HAP-1 (cell line): ENCODE data around the gene CAPN3.
"Not testable (repeated sequence)": the region's sequence is repeated elsewhere in the genome, so short reads cannot be mapped to it uniquely, and the experiment has no call there.

ENCODE experiments used
- DNase-seq, 2 experiments: peaks; one replicate each; pipeline ENCODE4 v3.0.0-alpha.2; 2016 to 2020; ENCODE audit warnings: low spot score in 2 of 2
- H3K27me3 ChIP-seq: fragments of 250-450 bp; sonication (Bioruptor Pico); 2 replicates; pipeline ENCODE4 v1.5.1; 2020; ENCODE audit warnings: low read depth, mild to moderate bottlenecking, moderate library complexity
- H3K36me3 ChIP-seq: fragments of 250-450 bp; sonication (Bioruptor Pico); replicated peaks from 2 replicates; pipeline ENCODE4 v1.5.1; 2020; ENCODE audit warnings: mild to moderate bottlenecking
- H3K4me1 ChIP-seq: fragments of 250-450 bp; sonication (Bioruptor Pico); 2 replicates; pipeline ENCODE4 v1.5.1; 2020; ENCODE audit warnings: mild to moderate bottlenecking
- H3K4me3 ChIP-seq: fragments of 250-450 bp; sonication (Bioruptor Pico); 2 replicates; pipeline ENCODE4 v1.5.1; 2020; ENCODE audit warnings: mild to moderate bottlenecking, moderate library complexity
- H3K9me3 ChIP-seq: fragments of 250-450 bp; sonication (Bioruptor Pico); 2 replicates; pipeline ENCODE4 v1.5.1; 2020; ENCODE audit warnings: mild to moderate bottlenecking, moderate library complexity
- in situ Hi-C: fragments of 300-500 bp; cut with MboI; formaldehyde crosslinking; loops from 3 replicates; pipeline ENCODE4 v1.14.3; 2020; ENCODE audit warnings: low sequenced_read_pairs, inconsistent platforms, mixed read lengths

The CAPN3 gene

DNA sequence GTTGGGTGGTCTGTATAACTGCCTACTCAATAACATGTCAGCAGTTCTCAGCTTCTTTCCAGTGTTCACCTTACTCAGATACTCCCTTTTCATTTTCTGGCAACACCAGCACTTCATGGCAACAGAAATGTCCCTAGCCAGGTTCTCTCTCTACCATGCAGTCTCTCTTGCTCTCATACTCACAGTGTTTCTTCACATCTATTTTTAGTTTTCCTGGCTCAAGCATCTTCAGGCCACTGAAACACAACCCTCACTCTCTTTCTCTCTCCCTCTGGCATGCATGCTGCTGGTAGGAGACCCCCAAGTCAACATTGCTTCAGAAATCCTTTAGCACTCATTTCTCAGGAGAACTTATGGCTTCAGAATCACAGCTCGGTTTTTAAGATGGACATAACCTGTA lies at the start of gene CAPN3:
Gene CAPN3, plus strand, starts transcription at position 253 of the 400 bp plus-strand sequence. CDS start 305 bp downstream, outside the sequence.
- no peaks in the 10 kb centered on the region for H3K36me3 ChIP-seq
- in situ Hi-C loops: no loop called here
- no peaks in the 10 kb centered on the region for H3K9me3 ChIP-seq
- H3K27me3 ChIP-seq: no peaks in the 10 kb centered on the region
- peaks cover 12% of the 10 kb centered on the region for H3K4me1 ChIP-seq
- DNase-seq: no peak
- H3K4me3 ChIP-seq: no peak within 1 kb of the TSS

DNA sequence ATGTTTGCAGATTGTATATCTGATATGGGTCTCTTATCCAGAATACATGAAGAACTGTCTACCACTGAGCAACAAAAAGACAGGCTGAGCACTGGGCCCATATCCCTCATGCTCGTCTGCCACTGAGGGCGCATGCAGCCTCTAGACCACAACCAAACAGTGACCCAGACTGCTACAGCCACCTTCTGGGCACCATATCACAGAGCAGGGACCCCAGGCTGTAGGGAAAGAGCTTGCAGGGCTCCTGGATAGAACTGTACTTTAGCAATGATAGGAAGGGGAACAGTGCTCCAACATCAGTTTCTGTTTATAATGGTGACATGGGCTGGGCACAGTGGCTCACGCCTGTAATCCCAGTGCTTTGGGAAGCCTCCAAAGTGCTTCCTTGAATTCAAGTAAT lies 45.8 kb upstream of the CAPN3 start:
- H3K4me1 ChIP-seq: no peaks in the 10 kb centered on the region
- no peak for DNase-seq
- 0 out of 2 replicates have a peak, but pooled peaks cover 3% of the 10 kb centered on the region for H3K36me3 ChIP-seq
- in situ Hi-C loops: no loop called here
- no peak overlapping the region for H3K4me3 ChIP-seq
- H3K9me3 ChIP-seq: no peaks in the 10 kb centered on the region
- no peaks in the 10 kb centered on the region for H3K27me3 ChIP-seq

DNA sequence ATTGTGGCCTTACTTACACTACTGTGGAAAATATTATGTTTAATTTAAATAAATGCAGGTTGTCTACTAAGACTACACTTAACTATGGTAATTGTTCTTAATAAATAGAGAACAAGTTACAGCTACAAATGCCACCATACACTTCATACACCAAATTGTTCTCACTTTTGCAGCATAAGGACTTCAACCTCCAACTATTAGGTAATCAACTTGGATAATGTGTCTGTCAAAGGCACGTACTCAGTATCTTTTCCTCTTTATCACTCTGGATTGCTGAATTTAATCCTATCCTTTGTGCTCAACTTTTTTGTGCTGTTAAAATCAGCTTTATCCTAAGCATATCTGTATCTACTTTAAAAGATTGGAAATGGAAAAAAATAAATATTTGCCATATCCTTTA lies 44.5 kb upstream of the CAPN3 start:
- Histone ChIP-seq H3K4me3 (no peak overlapping the region), H3K27me3 (no peaks in the 10 kb centered on the region), H3K9me3 (no peaks in the 10 kb centered on the region), H3K4me1 (no peaks in the 10 kb centered on the region), H3K36me3 (0 out of 2 replicates have a peak, but pooled peaks cover 3% of the 10 kb centered on the region)
- no peak for DNase-seq
- in situ Hi-C loops: no loop called here

DNA sequence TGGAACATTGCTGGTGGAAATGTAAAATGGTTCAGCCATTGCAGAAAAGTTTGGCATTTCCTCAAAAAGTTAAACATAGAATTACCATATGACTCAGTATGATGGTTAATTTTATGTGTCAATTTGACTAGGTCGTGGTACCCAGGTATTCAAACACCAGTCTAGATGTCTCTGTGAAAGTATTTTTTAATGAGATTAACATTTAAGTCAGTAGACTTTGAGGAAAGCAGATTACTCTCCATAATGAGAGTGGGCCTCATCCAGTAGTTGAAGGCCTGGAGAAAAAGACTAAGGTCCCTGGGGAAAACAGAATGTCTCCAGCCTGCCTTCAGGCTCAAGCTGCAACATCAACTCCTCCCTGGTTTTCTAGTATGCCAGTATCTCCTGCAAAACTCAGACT lies 43.8 kb upstream of the CAPN3 start:
- Histone ChIP-seq H3K9me3 (no peaks in the 10 kb centered on the region), H3K4me1 (no peaks in the 10 kb centered on the region), H3K36me3 (0 out of 2 replicates have a peak, but pooled peaks cover 3% of the 10 kb centered on the region), H3K27me3 (no peaks in the 10 kb centered on the region), H3K4me3 (no peak overlapping the region)
- DNase-seq: no peak
- in situ Hi-C loops: no loop called here

DNA sequence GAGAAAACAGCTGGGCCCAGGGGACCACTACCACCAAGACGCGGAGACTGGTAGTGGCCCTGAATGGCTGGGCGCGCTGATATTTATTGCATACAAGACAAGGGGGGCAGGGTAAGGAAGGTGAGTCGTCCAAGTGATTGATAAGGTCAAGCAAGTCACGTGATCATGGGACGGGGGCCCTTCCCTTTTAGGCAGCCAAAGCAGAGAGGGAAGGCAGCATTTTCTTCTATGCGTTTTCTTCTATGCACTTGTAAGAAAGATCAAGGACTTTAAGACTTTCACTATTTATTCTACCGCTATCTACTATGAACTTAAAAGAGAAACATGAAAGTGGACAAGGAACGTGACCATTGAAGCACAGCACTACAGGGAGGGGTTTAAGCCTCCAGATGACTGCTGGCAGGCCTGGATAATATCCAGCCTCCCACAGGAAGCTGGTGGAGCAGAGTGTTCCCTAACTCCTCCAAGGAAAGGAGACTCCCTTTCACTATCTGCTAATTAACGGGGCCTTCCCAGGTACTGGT lies 43.0 kb upstream of the CAPN3 start:
- DNase-seq, H3K36me3 ChIP-seq, in situ Hi-C loops, H3K27me3 ChIP-seq, H3K4me1 ChIP-seq, H3K9me3 ChIP-seq, H3K4me3 ChIP-seq: not testable (repeated sequence)

DNA sequence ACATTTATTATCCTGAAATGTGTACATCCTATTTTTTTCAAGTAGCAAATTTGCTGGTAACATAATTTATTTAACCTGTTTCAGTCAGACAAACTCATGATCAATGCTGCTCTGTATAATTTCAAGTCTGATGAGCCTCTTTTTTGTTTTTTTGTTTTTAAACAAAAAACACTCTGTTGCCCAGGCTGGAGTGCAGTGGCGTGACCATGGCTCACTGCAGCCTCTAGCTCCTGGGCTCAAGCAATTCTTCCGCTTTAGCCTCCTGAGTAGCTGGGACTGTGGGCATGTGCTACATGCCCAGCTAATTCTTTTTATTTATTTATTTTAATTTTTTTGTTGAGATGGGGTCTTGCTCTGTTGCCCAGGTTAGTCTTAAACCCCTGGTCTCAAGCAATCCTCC lies 40.1 kb upstream of the CAPN3 start:
- H3K36me3 ChIP-seq: no peaks in the 10 kb centered on the region
- H3K4me3 ChIP-seq: no peak overlapping the region
- no peaks in the 10 kb centered on the region for H3K27me3 ChIP-seq
- no peaks in the 10 kb centered on the region for H3K4me1 ChIP-seq
- no peak for DNase-seq
- no peaks in the 10 kb centered on the region for H3K9me3 ChIP-seq
- in situ Hi-C loops: no loop called here

DNA sequence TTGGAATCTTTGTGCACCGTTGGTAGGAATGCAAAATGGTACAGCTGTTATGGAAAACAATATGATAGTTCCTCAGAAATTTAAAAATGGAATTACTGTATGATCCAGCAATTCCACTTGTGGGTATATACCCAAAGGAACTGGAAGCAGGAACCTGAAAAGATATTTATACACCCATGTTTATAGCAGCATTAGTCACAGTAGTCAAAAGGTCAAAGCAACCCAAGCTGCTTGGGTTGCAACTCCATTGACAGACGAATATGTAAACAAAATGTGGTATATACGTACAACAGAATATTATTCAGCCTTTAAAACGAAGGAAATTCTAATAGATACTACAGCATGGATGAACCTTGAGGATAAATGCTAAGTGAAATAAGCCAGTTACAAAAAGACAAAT lies 35.0 kb upstream of the CAPN3 start:
- no peaks in the 10 kb centered on the region for H3K4me1 ChIP-seq
- H3K4me3 ChIP-seq: no peak overlapping the region
- no peak for DNase-seq
- no peaks in the 10 kb centered on the region for H3K27me3 ChIP-seq
- in situ Hi-C loops: no loop called here
- no peaks in the 10 kb centered on the region for H3K36me3 ChIP-seq
- no peaks in the 10 kb centered on the region for H3K9me3 ChIP-seq

DNA sequence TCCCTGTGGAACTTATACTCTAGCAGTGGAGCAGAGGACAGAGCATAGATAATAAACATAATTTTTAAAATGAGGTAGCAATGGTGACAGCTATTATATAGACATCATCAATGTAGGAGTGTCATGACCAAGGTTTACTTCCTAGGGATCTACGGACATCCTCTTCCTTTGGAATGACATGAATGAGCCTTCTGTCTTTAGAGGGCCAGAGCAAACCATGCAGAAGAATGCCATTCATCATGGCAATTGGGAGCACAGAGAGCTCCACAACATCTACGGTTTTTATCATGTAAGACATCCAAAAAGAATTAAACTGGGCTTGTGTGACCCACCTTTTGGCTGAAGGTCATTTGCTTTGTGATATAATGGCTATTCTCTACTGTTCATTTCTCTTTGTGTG lies 30.1 kb upstream of the CAPN3 start:
- no peak for DNase-seq
- H3K4me3 ChIP-seq: no peak overlapping the region
- no peaks in the 10 kb centered on the region for H3K27me3 ChIP-seq
- no peaks in the 10 kb centered on the region for H3K4me1 ChIP-seq
- no peaks in the 10 kb centered on the region for H3K36me3 ChIP-seq
- no peaks in the 10 kb centered on the region for H3K9me3 ChIP-seq
- in situ Hi-C loops: no loop called here

DNA sequence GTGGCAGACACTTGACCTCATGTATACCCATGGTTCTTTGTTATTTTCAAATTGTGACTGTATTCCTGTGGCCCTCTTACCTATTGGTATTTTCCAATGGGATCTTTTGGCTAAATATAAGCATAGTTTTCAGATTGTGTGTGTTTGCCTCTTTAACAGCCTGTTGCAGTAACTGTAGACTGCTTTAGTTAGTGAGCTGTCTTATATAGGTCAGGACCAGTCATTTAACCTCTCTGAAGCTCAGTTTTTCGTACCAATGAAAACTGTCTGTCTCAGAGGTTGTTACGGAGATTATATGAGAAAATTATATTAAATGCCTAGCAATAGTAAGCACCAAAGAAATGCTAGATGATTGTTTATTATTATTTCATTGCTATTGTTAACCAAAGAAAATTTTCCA lies 29.3 kb upstream of the CAPN3 start:
- Histone ChIP-seq H3K36me3 (no peaks in the 10 kb centered on the region), H3K4me1 (no peaks in the 10 kb centered on the region), H3K9me3 (no peaks in the 10 kb centered on the region), H3K27me3 (no peaks in the 10 kb centered on the region), H3K4me3 (no peak overlapping the region)
- DNase-seq: no peak
- in situ Hi-C loops: no loop called here

DNA sequence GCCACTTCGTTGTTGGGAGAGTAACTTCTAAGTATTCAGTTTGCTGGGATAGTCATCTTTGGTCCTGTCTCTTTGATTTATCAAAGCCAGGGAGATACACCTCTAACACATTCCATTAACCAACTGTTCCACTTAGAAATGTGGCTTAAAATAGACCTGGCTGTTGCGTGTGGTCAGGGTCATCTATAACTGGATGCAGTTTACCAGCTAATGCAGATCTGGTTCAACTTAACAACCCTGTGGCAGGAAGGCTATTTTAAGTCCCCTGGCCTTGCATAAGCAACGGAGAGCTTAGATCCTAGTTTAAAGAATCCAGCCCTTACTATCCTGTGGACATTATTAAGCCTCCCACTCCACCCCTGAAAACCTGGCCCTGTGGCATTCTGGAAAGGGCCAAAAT lies 28.1 kb upstream of the CAPN3 start:
- no peak for DNase-seq
- Histone ChIP-seq H3K36me3 (no peaks in the 10 kb centered on the region), H3K27me3 (no peaks in the 10 kb centered on the region), H3K9me3 (peaks cover 6% of the 10 kb centered on the region; the same call in 1 of the 2 replicates), H3K4me1 (no peaks in the 10 kb centered on the region), H3K4me3 (no peak overlapping the region)
- in situ Hi-C loops: no loop called here

DNA sequence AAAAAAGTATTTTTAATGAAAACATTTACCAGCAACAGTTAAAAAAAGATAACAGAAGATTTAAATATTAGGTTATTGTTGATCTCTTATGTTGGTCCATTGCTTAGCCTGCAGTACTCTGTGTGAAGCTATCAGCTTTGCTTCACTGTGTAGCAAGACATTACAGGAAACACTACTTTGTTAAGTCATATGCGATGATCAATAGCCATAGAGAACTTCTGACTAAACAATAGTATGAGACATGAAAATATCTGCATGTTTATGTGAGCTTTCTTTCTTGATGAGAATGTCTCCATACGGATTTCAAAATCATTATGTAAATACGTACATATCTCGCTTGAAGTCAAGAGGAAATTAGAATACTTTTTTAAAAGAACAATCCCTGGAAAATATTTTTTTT lies 27.0 kb upstream of the CAPN3 start:
- H3K4me1 ChIP-seq: no peaks in the 10 kb centered on the region
- no peak overlapping the region for H3K4me3 ChIP-seq
- H3K27me3 ChIP-seq: no peaks in the 10 kb centered on the region
- peaks cover 6% of the 10 kb centered on the region; the same call in 1 of the 2 replicates for H3K9me3 ChIP-seq
- DNase-seq: no peak
- no peaks in the 10 kb centered on the region for H3K36me3 ChIP-seq
- in situ Hi-C loops: no loop called here

DNA sequence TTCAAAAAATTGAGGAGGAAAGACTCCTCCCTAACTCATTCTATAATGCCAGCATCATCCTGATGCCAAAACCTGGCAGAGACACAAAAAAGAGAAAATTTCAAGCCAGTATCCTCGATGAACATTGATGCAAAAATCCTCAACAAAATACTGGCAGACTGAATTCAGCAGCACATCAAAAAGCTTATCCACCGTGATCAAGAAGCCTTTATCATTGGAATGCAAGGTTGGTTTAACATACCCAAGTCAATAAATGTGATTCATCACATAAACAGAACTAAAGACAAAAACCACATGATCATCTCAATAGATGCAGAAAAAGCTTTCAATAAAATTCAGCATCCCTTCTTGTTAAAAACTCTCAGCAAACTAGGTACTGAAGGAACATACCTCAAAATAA lies 24.2 kb upstream of the CAPN3 start:
- Histone ChIP-seq H3K4me3 (no peak overlapping the region), H3K9me3 (peaks cover 6% of the 10 kb centered on the region; the same call in 1 of the 2 replicates), H3K4me1 (no peaks in the 10 kb centered on the region), H3K36me3 (no peaks in the 10 kb centered on the region), H3K27me3 (no peaks in the 10 kb centered on the region)
- no peak for DNase-seq
- in situ Hi-C loops: no loop called here

DNA sequence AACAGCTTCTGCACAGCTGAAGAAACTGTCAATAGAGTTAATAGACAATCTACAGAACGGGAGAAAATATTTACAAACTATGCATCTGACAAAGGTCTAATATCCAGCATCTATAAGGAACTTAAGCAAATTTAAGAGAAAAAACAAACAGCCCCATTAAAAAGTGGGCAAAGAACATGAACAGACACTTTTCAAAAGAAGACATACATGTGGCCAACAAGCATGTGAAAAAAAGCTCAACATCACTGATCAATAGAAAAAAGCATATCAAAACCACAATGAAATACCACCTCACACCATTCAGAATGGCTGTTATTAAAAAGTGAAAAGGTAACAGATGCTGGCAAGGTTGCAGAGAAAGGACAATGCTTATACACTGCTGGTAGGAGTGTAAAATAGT lies 22.7 kb upstream of the CAPN3 start:
- in situ Hi-C loops, H3K36me3 ChIP-seq, H3K9me3 ChIP-seq, H3K4me3 ChIP-seq, H3K27me3 ChIP-seq, H3K4me1 ChIP-seq, DNase-seq: not testable (repeated sequence)

DNA sequence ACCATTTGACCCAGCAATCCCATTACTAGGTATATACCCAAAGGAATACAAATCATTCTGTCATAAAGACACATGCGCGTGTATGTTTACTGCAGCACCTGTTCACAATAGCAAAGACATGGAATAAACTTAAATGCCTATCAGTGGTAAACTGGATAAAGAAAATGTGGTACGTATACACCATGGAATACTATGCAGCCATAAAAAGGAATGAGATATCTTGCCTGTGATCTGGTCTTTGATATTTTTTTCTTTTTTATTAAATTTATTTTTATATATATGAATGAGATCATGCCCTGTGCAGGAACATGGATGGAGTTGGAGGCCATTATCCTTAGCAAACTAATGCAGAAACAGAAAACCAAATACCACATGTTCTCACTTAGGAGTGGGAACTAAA lies 22.2 kb upstream of the CAPN3 start:
- H3K4me3 ChIP-seq, H3K36me3 ChIP-seq, in situ Hi-C loops, H3K27me3 ChIP-seq, H3K4me1 ChIP-seq, H3K9me3 ChIP-seq, DNase-seq: not testable (repeated sequence)

DNA sequence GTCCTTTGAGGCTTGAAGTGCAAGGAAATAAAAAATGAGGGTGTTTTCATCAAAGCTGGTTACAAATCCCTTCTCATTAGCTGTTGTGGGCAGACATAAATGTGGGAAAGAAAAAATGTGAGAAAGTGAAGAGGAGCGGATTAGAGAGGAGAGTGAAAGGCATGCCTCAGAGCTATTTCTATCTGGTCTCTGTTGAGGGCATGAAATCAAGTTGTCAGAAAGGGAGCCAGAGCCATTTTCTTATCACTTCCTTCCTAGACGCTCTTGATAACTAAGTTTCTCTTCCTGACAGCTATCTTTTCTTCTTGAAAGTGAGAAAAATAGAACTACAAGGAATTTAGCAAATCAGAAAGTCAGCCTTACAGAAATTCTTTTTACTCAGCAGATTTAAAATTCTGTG lies 20.8 kb upstream of the CAPN3 start:
- in situ Hi-C loops: no loop called here

More for the DNA sequence above, 20.8 kb upstream of the CAPN3 start:
- H3K27me3 ChIP-seq: no peaks in the 10 kb centered on the region
- H3K9me3 ChIP-seq: peaks cover 6% of the 10 kb centered on the region; the same call in 1 of the 2 replicates
- H3K4me1 ChIP-seq: no peaks in the 10 kb centered on the region
- H3K36me3 ChIP-seq: no peaks in the 10 kb centered on the region
- H3K4me3 ChIP-seq: no peak overlapping the region
- no peak for DNase-seq
